ENCODE measurements around the gene SPATA17. TPM values are rescaled to one million over a fixed set of nuclear protein-coding genes. Genes with fewer than 3 reads are reported as not detected.

Gene SPATA17, protein sequence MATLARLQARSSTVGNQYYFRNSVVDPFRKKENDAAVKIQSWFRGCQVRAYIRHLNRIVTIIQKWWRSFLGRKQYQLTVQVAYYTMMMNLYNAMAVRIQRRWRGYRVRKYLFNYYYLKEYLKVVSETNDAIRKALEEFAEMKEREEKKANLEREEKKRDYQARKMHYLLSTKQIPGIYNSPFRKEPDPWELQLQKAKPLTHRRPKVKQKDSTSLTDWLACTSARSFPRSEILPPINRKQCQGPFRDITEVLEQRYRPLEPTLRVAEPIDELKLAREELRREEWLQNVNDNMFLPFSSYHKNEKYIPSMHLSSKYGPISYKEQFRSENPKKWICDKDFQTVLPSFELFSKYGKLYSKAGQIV
- total RNA-seq: not detected in 2 replicates

DNA sequence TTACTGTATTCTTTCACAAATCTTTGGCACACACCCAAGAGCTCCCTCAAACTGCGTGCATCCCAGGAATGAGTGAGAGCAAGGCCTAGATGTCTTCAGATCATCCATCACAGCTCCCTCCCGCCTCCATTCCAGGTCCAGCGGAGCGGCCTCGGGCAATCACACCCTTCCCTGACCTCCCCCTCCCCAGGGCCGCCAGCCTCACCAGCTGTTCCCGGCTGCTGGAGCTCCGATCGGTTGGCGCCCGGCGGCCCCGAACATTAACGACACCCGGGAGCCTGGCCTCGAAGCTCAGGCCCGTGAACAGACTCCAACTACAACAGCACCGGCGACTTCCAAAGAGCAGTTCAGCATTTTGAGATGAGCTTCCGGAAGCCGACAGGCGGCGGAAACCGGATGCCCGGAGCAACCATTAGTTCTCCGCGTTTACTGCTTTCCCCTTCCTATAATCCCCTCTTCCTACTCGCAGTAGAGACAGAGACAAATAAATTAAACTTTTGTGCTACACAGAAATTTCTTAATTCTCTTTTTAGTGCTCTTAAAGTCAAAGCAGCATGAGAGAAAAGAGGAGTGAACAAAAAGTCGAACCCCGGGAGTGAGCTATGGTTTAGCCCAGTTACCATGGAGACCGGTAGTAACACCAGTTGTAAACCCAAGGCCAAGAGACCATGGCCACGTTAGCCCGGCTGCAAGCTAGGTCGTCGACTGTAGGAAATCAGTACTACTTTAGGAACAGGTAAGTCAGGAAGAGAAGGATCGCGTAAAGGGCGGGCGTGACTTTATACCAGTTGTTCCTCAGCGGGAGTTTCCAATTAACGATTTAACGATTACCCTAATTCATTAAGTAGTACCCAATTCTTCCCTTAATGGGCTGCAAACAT is at the start of gene SPATA17, which contains the start of gene GPATCH2:
TSS of gene SPATA17 (plus strand) at position 634 of the 881 bp plus-strand sequence. CDS start at position 669, 35 bp downstream.
TSS of gene GPATCH2 (minus strand) at position 380 of the 881 bp plus-strand sequence. CDS start at position 261, 119 bp downstream.

Small RNAs within 50 kb of the gene (small RNA-seq; reads per million reads assigned to genes)
- 0.56 reads per million for gene UBBP2

Other genes with a start within 250 kb of the SPATA17 start
- 22.8 and 29.9 TPM in 2 replicates for gene GPATCH2, start 254 bp upstream of the SPATA17 start, total RNA-seq